Neuronal stem cell (in vitro differentiated cells): ENCODE data around the gene DUSP18.

ENCODE experiments used
- DNase-seq: peaks from one replicate; pipeline ENCODE4 v3.0.0-alpha.2; 2013; ENCODE audit warnings: low spot score
- H2AFZ ChIP-seq: one replicate; pipeline ENCODE4 v1.6.1; 2013; ENCODE audit warnings: mild to moderate bottlenecking, low read length, inconsistent platforms
- H2AK5ac ChIP-seq: 2 replicates; pipeline ENCODE4 v1.6.1; 2013; ENCODE audit warnings: low read depth, mild to moderate bottlenecking, inconsistent platforms, low read length, moderate library complexity, mixed read lengths
- H2BK120ac ChIP-seq: 2 replicates; pipeline ENCODE4 v1.6.1; 2013; ENCODE audit warnings: low read depth, mild to moderate bottlenecking, inconsistent platforms, low read length, moderate library complexity, mixed read lengths
- H2BK12ac ChIP-seq: one replicate; pipeline ENCODE4 v1.6.1; 2013; ENCODE audit warnings: low read length, inconsistent platforms
- H2BK15ac ChIP-seq: 2 replicates; pipeline ENCODE4 v1.6.1; 2013; ENCODE audit warnings: mild to moderate bottlenecking, low read length, inconsistent platforms, mixed read lengths
- H2BK5ac ChIP-seq: one replicate; pipeline ENCODE4 v1.6.1; 2013; ENCODE audit warnings: inconsistent platforms, mild to moderate bottlenecking, low read length, moderate library complexity
- H3K14ac ChIP-seq: one replicate; pipeline ENCODE4 v1.6.1; 2013; ENCODE audit warnings: low read length, inconsistent platforms
- H3K18ac ChIP-seq: 2 replicates; pipeline ENCODE4 v1.6.1; 2013; ENCODE audit warnings: low read length, inconsistent platforms
- H3K23ac ChIP-seq: 2 replicates; pipeline ENCODE4 v1.6.1; 2013; ENCODE audit warnings: low read depth, mild to moderate bottlenecking, mixed read lengths, low read length, inconsistent platforms; ENCODE audit not compliant: poor library complexity
- H3K27ac ChIP-seq: replicated peaks from 3 replicates; pipeline ENCODE4 v1.5.1; 2013; ENCODE audit warnings: low read length, inconsistent platforms
- H3K27me3 ChIP-seq, 3 experiments: 2 replicates each; pipeline ENCODE4 v1.6.1; 2013; ENCODE audit warnings: low read length in 3 of 3, mild to moderate bottlenecking in 2 of 3, inconsistent platforms in 1 of 3, low read depth in 1 of 3, mixed read lengths in 1 of 3, moderate library complexity in 1 of 3; ENCODE audit not compliant: control insufficient read depth in 3 of 3, insufficient read depth in 3 of 3
- H3K36me3 ChIP-seq, 2 donors: replicated peaks in 1 of 2; 2 replicates each; pipeline ENCODE4 v1.6.1; 2013; ENCODE audit warnings: low read length in 2 of 2; ENCODE audit not compliant: control insufficient read depth in 2 of 2, insufficient read depth in 2 of 2
- H3K4ac ChIP-seq: 2 replicates; pipeline ENCODE4 v1.6.1; 2013; ENCODE audit warnings: inconsistent platforms, mild to moderate bottlenecking, low read length, moderate library complexity
- H3K4me1 ChIP-seq, 2 donors: 1 replicate in 1 of 2; 2 replicates in 1 of 2; pipeline ENCODE4 v1.6.1; 2013; ENCODE audit warnings: low read length in 2 of 2, low read depth in 1 of 2; ENCODE audit not compliant: control insufficient read depth in 2 of 2, insufficient read depth in 1 of 2
- H3K4me2 ChIP-seq: one replicate; pipeline ENCODE4 v1.6.1; 2013; ENCODE audit warnings: mild to moderate bottlenecking, low read length, inconsistent platforms; ENCODE audit not compliant: insufficient read depth, poor library complexity, severe bottlenecking
- H3K4me3 ChIP-seq, 2 donors: 2 replicates each; pipeline ENCODE4 v1.5.1; 2013; ENCODE audit warnings: low read length in 2 of 2, mild to moderate bottlenecking in 2 of 2, inconsistent platforms in 1 of 2, moderate library complexity in 1 of 2
- H3K79me1 ChIP-seq: one replicate; pipeline ENCODE4 v1.6.1; 2013; ENCODE audit warnings: low read depth, mild to moderate bottlenecking, inconsistent platforms, low read length, moderate library complexity
- H3K9ac ChIP-seq: one replicate; pipeline ENCODE4 v1.6.1; 2013; ENCODE audit warnings: mild to moderate bottlenecking, low read depth, low read length, inconsistent platforms; ENCODE audit not compliant: poor library complexity
- H3K9me3 ChIP-seq, 2 donors: replicated peaks in 1 of 2; 2 replicates each; pipeline versions ENCODE3 to v1.6.1; 2013; ENCODE audit warnings: low read length in 2 of 2, mild to moderate bottlenecking in 2 of 2, inconsistent platforms in 1 of 2, low read depth in 1 of 2, mixed read lengths in 1 of 2, moderate library complexity in 1 of 2; ENCODE audit not compliant: control insufficient read depth in 2 of 2, insufficient read depth in 1 of 2
- H4K8ac ChIP-seq: one replicate; pipeline ENCODE4 v1.6.1; 2013; ENCODE audit warnings: low read depth, mild to moderate bottlenecking, inconsistent platforms, low read length, moderate library complexity
- H4K91ac ChIP-seq: one replicate; pipeline ENCODE4 v1.6.1; 2013; ENCODE audit warnings: low read length, low read depth, mild to moderate bottlenecking, inconsistent platforms; ENCODE audit not compliant: poor library complexity
- WGBS, 2 donors: extraction: QIAGEN DNeasy Blood & Tissue Kit; methylation state at CpG; one replicate each; pipeline ENCODE4 v1.1.7; 2013; ENCODE audit warnings: missing lambda C conversion rate in 2 of 2, mixed read lengths in 1 of 2; ENCODE audit not compliant: insufficient read length in 2 of 2, insufficient replicate concordance in 1 of 2; ENCODE audit errors: extremely low coverage in 2 of 2; 5-methylcytosine and 5-hydroxymethylcytosine counted together

The DUSP18 gene

DNA sequence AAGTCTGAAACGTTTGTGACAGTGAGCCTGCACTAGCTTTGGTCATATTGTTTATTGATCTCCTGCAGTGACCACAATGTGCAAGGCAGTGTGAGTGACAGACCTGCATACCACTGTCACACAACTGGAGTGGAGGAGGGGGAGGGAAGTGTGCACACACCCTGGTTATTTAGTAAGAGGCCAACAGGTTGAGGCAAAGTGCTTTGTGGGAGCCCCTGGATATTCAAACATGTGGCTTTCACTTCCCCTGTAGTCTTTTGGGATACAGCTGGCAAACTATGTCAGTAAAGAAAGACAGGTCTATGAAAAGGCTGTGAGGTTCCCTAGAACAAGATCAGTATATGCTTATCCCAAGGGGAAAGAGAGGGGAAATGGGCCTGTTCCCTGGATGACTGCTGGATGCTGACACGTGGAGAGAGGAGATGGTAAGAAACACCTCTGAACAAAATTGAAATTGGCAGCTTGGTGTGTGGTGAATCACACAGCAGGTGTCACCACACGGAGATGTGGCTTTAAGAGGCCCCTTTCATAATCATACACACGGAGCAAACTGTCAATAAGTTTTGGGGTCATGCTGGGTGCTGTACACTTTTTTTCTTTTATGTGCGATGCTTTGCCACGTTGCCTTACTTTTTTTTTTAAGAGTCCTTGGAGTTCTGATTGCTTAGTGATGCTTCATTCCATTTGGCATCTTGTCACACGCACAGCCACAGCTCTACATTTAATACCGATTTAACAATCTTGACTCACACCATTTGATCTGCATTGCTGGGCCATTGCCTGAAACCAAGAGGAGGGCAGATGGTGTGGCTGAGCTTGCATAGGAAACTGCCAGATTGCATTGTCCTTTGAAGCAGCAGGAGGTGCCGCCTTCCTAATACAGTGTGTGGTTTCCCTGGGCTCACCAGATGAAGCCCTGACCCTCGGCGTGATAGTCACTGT lies 38.3 kb upstream of the DUSP18 start:
- no peak overlapping the region for H2BK12ac ChIP-seq
- H3K4me2 ChIP-seq = no peak overlapping the region
- no peak overlapping the region for H3K4ac ChIP-seq
- no peak overlapping the region for H4K91ac ChIP-seq
- H2BK5ac ChIP-seq = no peak overlapping the region
- H3K14ac ChIP-seq = no peak overlapping the region
- no peak overlapping the region for H3K4me3 ChIP-seq
- no peak overlapping the region for H2AK5ac ChIP-seq
- no peak overlapping the region for H3K23ac ChIP-seq
- H3K9me3 ChIP-seq = no peaks in the 10 kb centered on the region
- peaks cover 0 to 3% (median 0%) of the 10 kb centered on the region in 3 experiments for H3K27me3 ChIP-seq
- peaks cover 8% of the 10 kb centered on the region in 2 donors for H3K4me1 ChIP-seq
- no peak overlapping the region for H3K18ac ChIP-seq
- WGBS, 2 donors = no CpG with 5 or more reads among the region's 11 CpGs
- H3K9ac ChIP-seq = no peak overlapping the region
- H3K27ac ChIP-seq = no peak overlapping the region
- H2BK120ac ChIP-seq = no peak overlapping the region
- peak overlapping the region; percentile 29 for H2AFZ ChIP-seq
- no peaks in the 10 kb centered on the region for H3K79me1 ChIP-seq
- H4K8ac ChIP-seq = no peak overlapping the region
- DNase-seq = no peak
- no peak overlapping the region for H2BK15ac ChIP-seq
- H3K36me3 ChIP-seq = no peaks in the 10 kb centered on the region

DNA sequence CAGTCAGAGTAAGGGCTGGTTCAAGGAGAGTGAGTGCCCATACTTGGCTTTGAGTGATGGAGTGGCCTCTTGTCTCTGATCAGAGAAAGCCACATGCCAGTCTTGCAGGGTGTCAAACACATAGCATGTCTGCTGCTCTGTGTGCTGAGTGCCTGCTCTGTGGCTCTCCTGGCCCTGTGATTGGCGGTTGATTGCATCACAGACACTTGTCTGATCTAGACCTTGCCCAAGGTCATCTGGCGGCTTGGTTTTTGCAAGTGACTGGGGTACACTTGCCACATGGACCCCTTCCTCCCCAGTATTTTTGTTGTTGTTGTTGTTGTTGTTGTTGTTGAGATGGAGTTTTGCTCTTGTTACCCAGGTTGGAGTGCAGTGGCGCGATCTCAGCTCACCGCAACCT lies 37.3 kb upstream of the DUSP18 start:
- Histone ChIP-seq H2AK5ac (no peak overlapping the region), H3K14ac (no peak overlapping the region), H3K4me2 (no peak overlapping the region), H3K27me3 (peaks cover 0 to 3% (median 0%) of the 10 kb centered on the region in 3 experiments), H3K79me1 (no peaks in the 10 kb centered on the region), H2AFZ (no peak overlapping the region), H4K91ac (no peak overlapping the region), H3K4me1 (peaks cover 8% of the 10 kb centered on the region in 2 donors), H3K9me3 (no peaks in the 10 kb centered on the region), H2BK15ac (no peak overlapping the region), H3K36me3 (no peaks in the 10 kb centered on the region), H3K18ac (no peak overlapping the region), H3K4me3 (no peak overlapping the region), H3K23ac (no peak overlapping the region), H3K27ac (no peak overlapping the region), H3K4ac (no peak overlapping the region), H3K9ac (no peak overlapping the region), H4K8ac (no peak overlapping the region), H2BK5ac (no peak overlapping the region), H2BK12ac (no peak overlapping the region), H2BK120ac (no peak overlapping the region)
- no peak for DNase-seq
- no CpG with 5 or more reads among the region's 5 CpGs for WGBS, 2 donors

DNA sequence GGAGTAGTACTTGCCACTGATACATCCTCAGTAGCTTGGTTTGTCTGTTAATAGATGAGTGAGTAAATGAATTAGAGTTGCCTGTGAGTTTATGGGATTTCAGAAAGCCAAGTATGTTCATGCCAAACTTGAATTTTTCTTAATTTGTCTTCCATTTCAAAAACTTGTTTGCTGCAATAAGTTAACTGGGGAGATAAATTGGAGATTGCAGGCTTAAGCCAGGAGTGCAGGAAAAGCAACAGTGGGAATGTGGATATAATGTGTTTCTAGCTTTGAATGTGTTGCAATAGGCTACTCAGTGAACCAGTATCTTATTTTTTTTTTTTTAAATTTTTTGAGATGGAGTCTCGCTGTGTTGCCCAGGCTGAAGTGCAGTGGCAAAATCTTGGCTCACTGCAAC lies 35.2 kb upstream of the DUSP18 start:
- Histone ChIP-seq H2BK12ac (no peak overlapping the region), H3K4me2 (no peak overlapping the region)
- DNase-seq = no peak

DNA sequence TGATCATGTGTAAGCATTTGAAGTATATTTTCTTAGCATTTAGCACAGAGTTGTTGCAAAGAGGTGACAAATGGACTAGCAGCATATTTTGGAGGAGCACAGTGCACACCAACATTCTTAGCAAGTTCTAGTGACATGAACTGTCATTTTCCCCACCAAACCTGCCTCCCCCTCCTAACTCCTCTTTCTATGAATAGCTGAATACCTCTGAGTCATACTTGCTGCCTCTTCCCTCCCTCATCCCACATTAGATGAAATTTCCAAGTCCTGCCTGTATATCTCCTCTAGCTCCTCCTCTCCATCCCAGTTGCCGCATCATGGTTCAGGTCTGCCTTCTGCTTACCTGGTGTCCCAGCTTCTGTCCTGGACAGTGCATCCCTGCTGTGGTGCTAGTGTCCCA lies 34.2 kb upstream of the DUSP18 start:
- no peak overlapping the region for H2BK5ac ChIP-seq
- no peak overlapping the region for H2BK12ac ChIP-seq
- no peaks in the 10 kb centered on the region for H3K36me3 ChIP-seq
- no peak overlapping the region for H2AFZ ChIP-seq
- H3K4me2 ChIP-seq = no peak overlapping the region
- no peak overlapping the region for H2BK120ac ChIP-seq
- H3K4ac ChIP-seq = no peak overlapping the region
- no peak overlapping the region for H3K9ac ChIP-seq
- H4K91ac ChIP-seq = no peak overlapping the region
- H3K79me1 ChIP-seq = peaks cover 4% of the 10 kb centered on the region
- no peak overlapping the region for H2BK15ac ChIP-seq
- peaks cover 8% of the 10 kb centered on the region in 2 donors for H3K4me1 ChIP-seq
- no peak for DNase-seq
- WGBS, 2 donors = no CpG with 5 or more reads among the region's 1 CpG
- peaks cover 0 to 23% (median 2%) of the 10 kb centered on the region in 3 experiments for H3K27me3 ChIP-seq
- H3K14ac ChIP-seq = no peak overlapping the region
- no peak overlapping the region for H3K4me3 ChIP-seq
- H4K8ac ChIP-seq = no peak overlapping the region
- H3K27ac ChIP-seq = no peak overlapping the region
- H3K18ac ChIP-seq = no peak overlapping the region
- no peaks in the 10 kb centered on the region for H3K9me3 ChIP-seq
- H2AK5ac ChIP-seq = no peak overlapping the region
- no peak overlapping the region for H3K23ac ChIP-seq

More for the DNA sequence above, 35.2 kb upstream of the DUSP18 start:
- no peak overlapping the region for H2BK15ac ChIP-seq
- no peak overlapping the region for H3K27ac ChIP-seq
- no peaks in the 10 kb centered on the region for H3K36me3 ChIP-seq
- WGBS, 2 donors = no CpG with 5 or more reads among the region's 1 CpG
- H4K91ac ChIP-seq = no peak overlapping the region
- H3K4ac ChIP-seq = no peak overlapping the region
- no peak overlapping the region for H3K18ac ChIP-seq
- H3K4me1 ChIP-seq = peaks cover 8% of the 10 kb centered on the region in 2 donors
- no peak overlapping the region for H4K8ac ChIP-seq
- H3K27me3 ChIP-seq = peaks cover 0 to 18% (median 0%) of the 10 kb centered on the region in 3 experiments
- H3K14ac ChIP-seq = no peak overlapping the region
- H3K79me1 ChIP-seq = peaks cover 1% of the 10 kb centered on the region
- H3K9me3 ChIP-seq = no peaks in the 10 kb centered on the region
- no peak overlapping the region for H2BK5ac ChIP-seq
- H3K9ac ChIP-seq = no peak overlapping the region
- no peak overlapping the region for H2AFZ ChIP-seq
- H3K23ac ChIP-seq = no peak overlapping the region
- no peak overlapping the region for H2BK120ac ChIP-seq
- H2AK5ac ChIP-seq = no peak overlapping the region
- H3K4me3 ChIP-seq = no peak overlapping the region
